Right ventricle myocardium inferior (tissue), 1 donor: ENCODE measurements around the gene ATXN1. TPM values are rescaled to one million over a fixed set of nuclear protein-coding genes. Genes with fewer than 3 reads are reported as not detected.
A peak's percentile ranks its signal among the peaks of the same experiment; 100 is the strongest.
"Not testable (repeated sequence)": the region's sequence is repeated elsewhere in the genome, so short reads cannot be mapped to it uniquely, and the experiment has no call there.

Source experiments
- ATAC-seq: fragments of 200-7000 bp; cut with Tn5 transposase; one replicate; pipeline ENCODE4 v1.9.1; 2020; ENCODE audit warnings: mild to moderate bottlenecking, moderate library complexity
- DNase-seq: peaks from one replicate; pipeline ENCODE4 v3.0.0; 2021; ENCODE audit errors: missing footprints
- intact Hi-C: fragments of 100-400 bp; cut with DNase I; formaldehyde crosslinking; loops from one replicate; pipeline ENCODE4 v1.11.0; 2022
- total RNA-seq: library from RNA; stranded (reverse); fragmentation: NEBNext Ultra II Directional; extraction: Animal tissue kit (Norgen Biotek cat#: 25700); gene quantifications from one replicate; pipeline ENCODE4 v1.2.1, GENCODE V29; 2021
- donor health status: DM: no; HTN: yes; CAD: no; lungs with severe emphysema.

The ATXN1 gene
- total RNA-seq, 1 donor from 2014 or later = 42.5 TPM

DNA sequence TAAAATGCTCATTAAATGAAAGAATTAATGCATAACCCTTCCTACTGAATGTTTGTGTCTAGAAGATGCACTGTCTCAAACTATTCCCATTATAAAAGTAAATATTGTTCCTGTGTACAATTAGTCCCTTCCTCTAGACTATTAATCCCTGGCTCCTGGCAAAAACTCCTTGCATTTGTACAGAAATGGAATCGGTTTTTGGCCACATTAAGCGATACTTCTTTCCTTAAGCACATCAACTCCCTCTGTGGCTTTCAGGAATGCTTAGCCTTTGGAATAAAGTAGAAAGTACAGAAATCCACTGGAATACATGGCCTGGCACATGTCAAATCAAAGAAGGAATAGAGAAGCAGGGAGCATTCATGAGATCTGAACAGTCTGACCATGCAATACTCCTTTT, 343.1 kb downstream of the ATXN1 start:
- intact Hi-C loops = no loop called here
- ATAC-seq = no peak
- no peak for DNase-seq

DNA sequence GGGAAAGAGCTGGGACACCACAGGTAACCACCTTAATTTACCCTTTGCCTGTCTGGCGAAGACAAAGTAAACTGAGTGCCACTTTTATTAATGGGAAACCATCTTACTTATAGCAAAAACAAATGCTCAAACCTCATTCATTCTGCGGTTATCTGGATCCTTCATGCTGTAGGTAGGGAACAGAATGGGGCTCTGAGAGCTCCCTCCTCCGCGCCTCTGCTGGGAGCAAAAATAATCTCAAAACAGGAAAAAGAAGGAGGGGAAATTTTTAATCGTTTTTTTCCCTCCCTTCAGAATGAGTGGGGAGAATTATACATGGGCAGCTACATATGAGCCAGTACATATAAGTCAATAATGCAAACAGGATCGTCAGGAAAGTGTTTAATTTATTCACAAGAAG, 345.6 kb downstream of the ATXN1 start:
- intact Hi-C loops = no loop called here
- ATAC-seq (no peak), DNase-seq (no peak)

DNA sequence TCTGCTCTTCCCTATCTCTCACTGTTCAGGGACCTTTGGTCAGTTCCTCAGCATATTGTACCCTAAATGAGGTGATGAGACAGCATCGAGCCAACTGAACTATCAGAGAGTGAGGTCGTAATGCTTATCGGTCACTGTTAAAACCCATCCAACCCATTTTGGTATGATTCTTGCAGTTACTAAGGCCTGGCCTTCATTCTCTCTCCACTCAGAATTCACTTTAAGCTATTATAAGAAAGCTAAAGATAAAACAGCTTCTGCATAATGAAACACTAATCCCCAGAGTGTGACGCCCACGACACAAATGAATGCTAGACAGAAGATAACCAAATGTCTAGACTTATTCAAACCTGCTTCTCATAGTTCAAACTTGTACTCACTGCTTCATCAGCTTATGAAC, 347.1 kb downstream of the ATXN1 start:
- no peak for ATAC-seq
- intact Hi-C loops = no loop called here
- no peak for DNase-seq

DNA sequence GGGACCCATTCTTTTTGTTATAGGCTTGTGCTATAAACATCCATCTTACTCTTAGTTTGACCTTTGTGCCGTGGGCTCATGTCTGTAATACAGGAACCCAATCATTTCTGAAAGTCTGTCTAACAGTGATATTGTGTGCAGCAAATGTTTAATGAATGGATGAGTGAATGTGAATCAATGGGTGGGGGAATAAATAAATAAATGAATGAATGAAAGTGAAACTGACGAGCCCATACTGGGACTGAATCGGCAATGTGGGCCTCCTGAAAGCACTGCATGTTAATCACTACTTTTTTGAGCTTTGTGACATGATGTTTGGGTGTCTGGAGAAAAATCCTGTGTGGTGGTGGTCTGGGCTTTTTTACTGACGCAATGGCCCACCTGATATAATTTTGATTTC, 347.9 kb downstream of the ATXN1 start:
- intact Hi-C loops = no loop called here
- no peak for ATAC-seq
- no peak for DNase-seq

DNA sequence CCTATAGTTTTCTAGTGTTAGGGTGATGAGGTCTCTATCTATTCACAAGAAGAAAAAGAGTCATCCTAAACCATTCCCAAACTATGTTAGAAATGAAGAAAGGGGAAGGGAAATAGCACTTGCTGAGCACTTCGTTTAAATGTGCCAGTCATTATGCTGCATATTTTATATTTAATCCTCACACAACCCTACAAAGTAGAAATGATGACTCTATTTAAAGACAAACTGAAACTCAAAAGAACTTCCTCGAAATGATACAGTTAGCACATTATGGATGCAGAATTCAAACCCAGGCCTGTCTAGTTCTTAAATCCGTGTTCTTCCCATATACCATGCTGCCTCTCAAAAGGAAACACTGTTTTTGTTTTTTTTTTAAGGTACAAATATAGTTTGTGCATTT, 348.3 kb downstream of the ATXN1 start:
- ATAC-seq = no peak
- intact Hi-C loops = no loop called here
- no peak for DNase-seq

DNA sequence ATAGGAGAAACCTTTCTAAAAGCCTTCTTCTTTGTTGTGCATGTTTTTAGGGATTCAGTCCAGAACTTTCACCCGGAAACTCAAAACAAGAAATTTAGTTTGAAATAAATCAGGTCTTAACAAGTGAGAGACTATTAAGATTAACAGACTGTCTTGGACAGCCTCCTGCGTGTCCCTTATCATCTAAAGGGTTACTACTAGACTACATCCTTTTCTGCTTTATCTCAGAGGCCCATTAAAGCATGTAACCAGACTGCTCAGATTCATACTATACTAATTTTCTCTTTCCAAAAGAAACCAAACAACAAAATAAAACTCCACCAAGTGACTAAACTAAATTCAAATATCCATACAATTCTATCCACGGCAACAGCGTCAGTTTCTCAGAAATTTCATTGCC, 349.1 kb downstream of the ATXN1 start:
- intact Hi-C loops = no loop called here
- DNase-seq (no peak), ATAC-seq (no peak)

DNA sequence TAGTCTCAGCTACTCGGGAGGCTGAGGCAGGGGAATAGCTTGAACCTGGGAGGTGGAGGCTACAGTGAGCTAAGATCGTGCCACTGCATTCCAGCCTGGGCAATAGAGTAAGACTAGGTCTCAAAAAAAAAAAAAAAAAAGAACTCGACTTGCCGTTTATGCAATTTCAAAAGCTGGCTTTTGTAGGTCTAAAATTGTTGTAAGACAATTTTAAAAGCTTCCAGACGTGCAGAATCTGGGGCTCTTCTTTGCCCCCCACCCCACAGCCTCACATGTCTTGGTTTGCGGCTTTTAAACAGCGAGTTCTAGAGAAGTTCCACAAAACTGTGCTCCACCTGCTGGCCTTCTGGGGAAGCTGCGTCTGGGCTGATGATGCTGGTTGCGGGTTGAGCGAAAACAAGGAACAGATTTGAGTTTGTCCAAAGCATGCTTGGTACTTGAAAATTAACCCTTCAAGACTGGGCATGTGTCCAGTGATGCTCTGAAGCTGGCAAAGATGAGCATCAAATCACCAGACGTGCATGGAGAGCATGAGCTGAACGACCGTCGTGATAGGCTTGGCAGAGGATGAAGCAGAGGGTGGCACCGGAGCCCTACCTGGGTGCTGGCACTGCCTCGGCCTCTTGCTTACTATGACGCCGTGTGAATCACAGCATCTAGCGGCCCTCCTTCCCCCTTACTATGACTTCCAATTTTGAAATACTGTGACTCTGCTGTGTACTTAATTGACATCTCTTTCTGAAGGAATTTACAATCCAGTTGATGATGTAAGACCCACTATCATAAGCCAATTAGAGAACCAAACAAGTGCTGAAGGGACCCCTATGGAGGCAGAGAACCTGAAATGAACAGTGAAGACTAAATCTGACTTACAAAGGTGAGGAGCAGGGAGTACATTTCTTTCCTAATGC, 351.5 kb downstream of the ATXN1 start:
- intact Hi-C loops = loop anchor here (1.0 kb wide), 1 partner anchor 77 kb away; no protein-coding TSS in a partner anchor
- DNase-seq (peak; percentile 75), ATAC-seq (peak; percentile 75)

DNA sequence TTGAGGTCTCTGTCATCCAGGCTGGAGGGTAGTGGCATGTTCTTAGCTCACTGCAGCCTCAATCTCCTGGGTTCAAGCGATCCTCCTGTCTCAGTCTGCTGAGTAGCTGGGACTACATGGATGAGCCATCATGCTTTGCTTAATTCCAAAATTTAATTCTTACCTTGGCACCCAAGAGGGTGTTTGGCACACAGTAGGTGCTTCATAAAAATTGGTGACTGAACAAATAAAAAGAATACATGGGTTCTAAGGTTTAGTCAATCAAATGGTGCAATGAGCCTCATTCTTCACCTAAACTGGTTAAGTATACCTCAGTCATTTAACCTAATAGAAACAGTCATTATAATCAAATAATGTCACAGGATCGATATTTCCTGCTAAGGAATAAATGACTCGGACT, 352.5 kb downstream of the ATXN1 start:
- ATAC-seq = no peak
- DNase-seq = no peak
- intact Hi-C loops = loop anchor here (1.0 kb wide), 1 partner anchor 76 kb away; no protein-coding TSS in a partner anchor

DNA sequence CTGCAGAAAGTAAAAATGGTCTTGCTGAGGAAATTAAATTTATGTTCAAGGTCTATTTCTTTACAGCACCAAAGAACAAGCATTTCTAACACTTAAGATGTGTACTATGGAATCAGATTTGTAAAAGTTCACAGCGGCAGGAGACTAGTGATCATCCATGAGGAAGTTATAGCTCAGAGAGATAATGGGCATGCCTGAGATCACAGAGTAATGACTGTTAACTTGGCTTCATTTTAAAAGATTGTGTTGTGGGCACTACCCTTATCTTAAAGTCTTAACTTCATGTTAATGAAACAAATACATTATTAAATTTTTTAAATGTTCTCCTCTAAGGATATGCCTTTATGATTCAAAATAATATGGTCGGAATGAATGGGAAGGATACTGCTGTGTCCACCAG, 354.3 kb downstream of the ATXN1 start:
- ATAC-seq (no peak), DNase-seq (no peak)
- intact Hi-C loops = no loop called here

DNA sequence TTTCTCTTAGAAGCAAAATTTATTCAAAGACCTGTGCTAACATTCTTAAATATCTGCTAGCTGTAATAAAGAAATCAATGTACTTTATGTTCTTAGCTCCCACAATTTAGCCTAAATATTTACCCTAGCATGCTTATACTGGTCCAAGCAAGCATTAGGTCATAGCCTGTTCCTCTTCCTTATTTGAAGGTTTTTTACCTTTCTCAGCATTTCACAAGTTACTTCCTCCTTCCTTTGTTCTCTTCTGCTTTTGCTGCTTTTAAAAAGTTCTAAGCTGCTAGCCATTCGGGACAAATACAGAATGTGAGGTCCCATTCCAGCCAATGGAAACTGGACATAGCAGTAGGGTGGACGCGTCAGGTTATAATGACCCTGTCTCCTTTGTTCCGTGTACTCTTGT, 354.7 kb downstream of the ATXN1 start:
- DNase-seq, intact Hi-C loops, ATAC-seq: not testable (repeated sequence)

DNA sequence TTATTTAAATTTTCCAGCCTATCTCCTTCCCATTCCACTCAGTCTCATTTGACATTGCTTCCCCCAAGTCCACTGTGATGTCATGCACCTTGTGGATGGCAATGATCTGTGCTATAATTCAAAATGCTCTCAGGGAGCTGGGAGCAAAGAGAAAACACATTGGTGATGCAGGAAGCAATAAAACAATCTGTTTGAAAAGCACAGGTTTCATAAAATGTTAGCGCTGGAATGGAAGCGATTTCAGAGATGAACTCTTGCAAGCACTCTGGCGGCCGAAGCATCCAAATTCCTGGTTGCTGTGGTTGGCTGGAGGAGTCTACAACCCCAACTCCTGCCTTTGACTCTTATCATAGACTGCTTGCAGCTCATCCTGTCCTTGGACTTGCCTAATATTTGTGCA, 355.9 kb downstream of the ATXN1 start:
- intact Hi-C loops = no loop called here
- no peak for DNase-seq
- no peak for ATAC-seq

DNA sequence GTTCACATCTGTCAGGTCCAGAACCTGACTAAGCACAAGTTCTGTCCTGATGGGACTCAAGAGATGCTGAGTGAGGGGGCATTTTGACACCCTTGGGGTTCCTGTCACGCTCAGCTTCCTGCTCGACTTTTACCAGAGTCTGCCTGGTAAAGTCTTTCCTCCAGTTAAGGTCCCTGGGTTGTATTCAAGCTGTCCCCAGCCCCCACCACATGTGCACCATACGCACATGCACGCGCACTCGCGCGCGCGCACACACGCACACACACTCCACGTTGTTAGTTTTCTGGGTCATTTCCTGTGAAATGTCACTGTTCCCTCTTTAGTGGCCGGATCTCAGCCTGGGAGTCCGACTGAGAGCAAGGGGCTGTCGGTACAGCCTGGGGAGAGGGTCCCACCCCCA, 356.8 kb downstream of the ATXN1 start:
- DNase-seq (no peak), ATAC-seq (no peak)
- intact Hi-C loops = no loop called here

DNA sequence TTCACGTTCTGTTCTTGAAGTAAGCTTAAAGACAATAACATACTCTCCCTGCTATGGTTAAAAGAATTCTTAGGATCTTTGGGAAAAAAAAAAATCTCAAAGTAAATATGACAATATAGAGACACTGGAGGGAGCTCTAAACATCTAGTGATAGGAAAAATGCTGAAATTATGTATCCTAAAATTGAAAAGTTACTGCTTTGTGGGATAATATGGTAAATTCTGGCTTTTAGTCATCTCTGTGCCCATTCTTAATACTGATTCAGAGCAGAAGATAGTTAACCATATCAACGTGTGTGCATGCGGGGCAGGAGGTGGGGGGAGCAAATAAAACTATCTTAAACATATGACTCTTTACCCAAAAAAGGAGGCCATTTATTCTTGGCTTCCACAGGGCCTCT, 357.4 kb downstream of the ATXN1 start:
- DNase-seq = no peak
- intact Hi-C loops = no loop called here
- ATAC-seq = no peak

DNA sequence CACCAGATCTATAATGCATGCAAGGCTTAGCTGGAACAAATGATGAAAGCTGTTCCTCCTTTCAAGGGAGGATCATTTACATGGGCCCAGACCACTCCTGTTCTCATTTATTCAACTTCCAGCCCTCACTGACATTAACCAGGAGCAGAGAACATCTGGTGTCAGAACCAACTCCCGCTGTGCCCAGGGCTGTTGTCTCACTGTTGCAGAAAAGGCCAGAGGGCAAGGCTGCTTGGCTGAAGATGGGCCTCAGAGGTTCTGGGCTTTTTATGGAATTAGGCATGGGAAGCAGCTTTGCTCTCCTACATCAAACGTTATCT, 358.7 kb downstream of the ATXN1 start:
- no peak for ATAC-seq
- no peak for DNase-seq

DNA sequence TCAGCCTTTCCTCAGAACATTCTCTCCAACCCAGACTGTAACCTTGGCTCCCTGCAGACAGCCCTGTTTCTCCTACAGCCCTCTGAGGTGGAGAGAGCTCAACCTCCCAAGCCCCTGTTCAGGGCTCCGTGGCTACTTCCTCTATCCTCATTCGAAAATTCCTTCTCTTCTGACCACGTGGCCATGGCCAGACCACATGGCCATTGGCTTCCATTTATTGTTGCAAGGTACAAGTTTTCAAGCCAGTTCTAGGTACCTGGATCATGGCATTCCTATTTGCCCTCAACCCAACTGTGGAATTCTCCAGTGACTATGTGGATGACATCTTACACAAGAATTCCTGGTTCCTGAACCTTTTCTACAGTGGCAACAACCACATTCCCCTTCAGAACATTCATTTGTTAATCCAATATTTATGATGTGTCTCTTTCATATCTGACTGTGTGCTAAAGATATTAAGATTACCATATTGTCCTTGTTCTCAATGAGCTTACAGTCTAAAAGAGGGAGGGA, 361.0 kb downstream of the ATXN1 start:
- no peak for DNase-seq
- ATAC-seq = no peak
- intact Hi-C loops = no loop called here

More for the DNA sequence above, 358.7 kb downstream of the ATXN1 start:
- intact Hi-C loops = no loop called here

DNA sequence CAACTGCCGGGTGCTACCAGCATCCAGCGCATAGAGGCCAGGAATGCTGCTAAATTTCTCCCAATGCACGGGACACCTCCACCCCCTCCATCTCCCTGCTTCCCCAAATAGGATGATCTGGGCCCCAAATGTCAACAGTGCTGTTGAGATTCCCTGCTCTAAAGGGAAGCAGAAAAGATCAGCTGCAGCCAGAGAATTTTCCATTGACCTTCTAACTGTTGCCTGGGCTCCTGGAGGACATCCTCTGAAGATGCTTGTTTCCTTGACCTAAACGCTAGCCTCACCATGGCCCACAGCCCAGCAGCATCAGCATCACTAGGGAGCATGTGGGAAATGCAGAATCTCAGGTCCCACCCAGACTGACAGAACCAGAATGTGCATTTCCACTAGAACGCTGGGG, 361.6 kb downstream of the ATXN1 start:
- no peak for DNase-seq
- no peak for ATAC-seq
- intact Hi-C loops = no loop called here

DNA sequence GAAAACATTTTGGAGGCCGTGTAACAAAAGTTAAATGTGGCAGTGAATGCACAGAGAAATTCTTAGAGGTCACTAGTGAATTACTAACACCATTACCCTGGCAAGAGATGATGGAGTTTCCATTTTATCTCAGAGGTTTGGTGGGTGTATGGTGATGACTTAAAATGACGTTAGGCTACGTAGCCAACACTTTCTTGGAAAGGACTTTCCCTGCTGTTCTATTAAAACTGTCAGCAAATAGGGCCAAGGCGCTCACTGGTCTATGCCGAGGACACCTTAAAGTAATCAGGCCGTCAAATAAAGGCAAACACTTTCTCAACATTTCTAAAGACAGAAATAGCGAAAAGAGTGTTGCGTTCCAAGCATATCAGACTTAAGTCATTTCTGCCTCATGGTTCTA, 362.1 kb downstream of the ATXN1 start:
- no peak for ATAC-seq

DNA sequence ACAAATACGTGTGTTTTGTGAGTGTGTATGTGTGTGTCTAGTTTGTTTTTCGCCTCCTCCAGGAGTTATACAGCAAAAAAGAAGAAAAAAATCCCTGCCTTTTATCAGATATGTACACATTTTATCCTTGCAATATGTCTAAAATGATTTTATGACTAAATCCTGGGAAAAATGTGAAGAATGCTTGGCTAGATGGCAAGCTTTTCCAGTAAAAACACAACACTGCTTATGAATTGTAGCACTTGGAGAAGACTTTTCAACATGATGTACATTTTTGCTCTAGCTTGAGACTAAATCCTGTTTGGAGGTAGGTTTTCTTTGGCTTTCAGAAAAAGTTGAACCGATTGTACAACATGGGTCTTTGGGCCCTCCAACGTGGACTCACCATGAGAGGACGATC, 362.7 kb downstream of the ATXN1 start:
- DNase-seq (no peak), ATAC-seq (no peak)
- intact Hi-C loops = no loop called here

More for the DNA sequence above, 362.1 kb downstream of the ATXN1 start:
- intact Hi-C loops = no loop called here
- no peak for DNase-seq

DNA sequence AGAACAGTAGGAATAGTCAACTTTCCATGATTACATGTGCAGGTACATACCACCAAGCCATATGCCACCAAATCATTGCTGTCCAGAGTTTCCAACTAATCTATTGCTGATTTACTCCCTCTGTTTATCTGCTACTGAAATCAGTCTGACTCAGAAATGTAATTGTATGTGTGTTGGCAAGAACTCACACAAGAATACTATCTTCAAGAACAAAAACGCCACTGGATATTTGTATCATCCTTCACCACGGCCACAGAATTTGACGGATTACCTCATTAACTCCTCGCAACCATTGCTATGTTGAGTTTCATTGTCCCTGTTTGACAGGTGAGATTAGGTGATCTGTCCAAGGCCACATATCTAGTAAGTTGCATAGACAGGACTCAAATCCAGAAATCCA, 363.6 kb downstream of the ATXN1 start:
- DNase-seq (no peak), ATAC-seq (no peak)
- intact Hi-C loops = no loop called here

DNA sequence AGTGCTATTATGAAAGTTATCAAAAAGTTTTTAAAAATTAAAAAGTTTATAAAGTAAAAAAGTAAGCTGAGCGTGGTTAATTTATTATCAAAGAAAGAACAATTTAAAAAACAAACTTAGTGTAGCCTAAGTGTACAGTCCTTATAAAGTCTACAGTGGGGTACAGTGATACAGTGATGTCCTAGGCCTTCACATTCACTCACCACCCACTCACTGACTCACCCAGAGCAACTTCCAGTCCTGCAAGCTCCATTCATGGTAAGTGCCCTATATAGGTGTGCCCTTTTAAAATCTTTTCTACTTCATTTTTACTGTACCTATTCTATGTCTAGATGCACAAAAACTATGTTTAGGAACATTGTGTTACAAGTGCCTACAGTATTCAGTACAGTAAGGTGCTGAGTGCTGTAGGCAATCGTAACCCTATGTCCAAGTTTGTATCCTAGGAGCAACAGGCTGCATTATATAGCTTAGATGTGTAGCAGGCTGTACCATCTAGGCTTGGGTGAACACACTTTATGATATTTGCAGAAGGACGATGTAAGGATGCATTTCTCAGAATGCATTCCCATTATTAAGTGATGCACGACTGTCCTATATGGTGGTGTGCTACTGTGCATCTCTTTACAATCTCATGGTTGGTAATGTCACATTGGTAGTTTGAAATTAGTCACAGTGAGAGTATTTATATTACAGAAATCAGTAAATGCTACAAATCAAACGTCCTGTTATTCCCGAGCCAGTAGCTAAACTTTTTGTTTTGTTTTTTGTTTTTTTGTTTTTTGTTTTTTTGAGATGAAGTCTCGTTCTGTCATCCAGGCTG, 364.6 kb downstream of the ATXN1 start:
- ATAC-seq (no peak), DNase-seq (no peak)
- intact Hi-C loops = no loop called here
